CD14-positive monocyte (primary cell): ENCODE results near the gene LHPP. TPM values are rescaled to one million over a fixed set of nuclear protein-coding genes. Genes with fewer than 3 reads are reported as not detected.

Experiments
- DNase-seq, 3 donors: peaks; one replicate each; pipeline ENCODE4 v3.0.0-alpha.2; 2011 to 2022
- H2AFZ ChIP-seq: 2 replicates; pipeline ENCODE4 v1.6.0; 2012; ENCODE audit warnings: mild to moderate bottlenecking, low read depth, low read length, inconsistent platforms; ENCODE audit not compliant: insufficient read depth, poor library complexity, severe bottlenecking
- H3K27ac ChIP-seq, 2 donors: 1 replicate in 1 of 2; 2 replicates in 1 of 2; pipeline ENCODE4 v1.5.1; 2012 to 2013; ENCODE audit warnings: low read length in 2 of 2, control low read depth in 1 of 2, inconsistent platforms in 1 of 2, low read depth in 1 of 2, mild to moderate bottlenecking in 1 of 2
- H3K27me3 ChIP-seq, 2 donors: one replicate each; pipeline versions ENCODE4 v1.6.0 to v1.6.1; 2011 to 2013; ENCODE audit warnings: low read length in 2 of 2; ENCODE audit not compliant: control insufficient read depth in 2 of 2, insufficient read depth in 2 of 2
- H3K36me3 ChIP-seq, 2 donors: replicated peaks in 1 of 2; 1 replicate in 1 of 2; 2 replicates in 1 of 2; pipeline versions ENCODE4 v1.5.1 to v1.6.1; 2012 to 2013; ENCODE audit warnings: low read length in 2 of 2, control low read depth in 1 of 2, inconsistent platforms in 1 of 2, mild to moderate bottlenecking in 1 of 2; ENCODE audit not compliant: insufficient read depth in 2 of 2, control insufficient read depth in 1 of 2
- H3K4me1 ChIP-seq, 2 donors: 1 replicate in 1 of 2; 2 replicates in 1 of 2; pipeline versions ENCODE4 v1.5.1 to v1.6.1; 2012 to 2013; ENCODE audit warnings: low read length in 2 of 2, control low read depth in 1 of 2, inconsistent platforms in 1 of 2, mild to moderate bottlenecking in 1 of 2, moderate library complexity in 1 of 2; ENCODE audit not compliant: insufficient read depth in 2 of 2, control insufficient read depth in 1 of 2
- H3K4me2 ChIP-seq: replicated peaks from 2 replicates; pipeline ENCODE3; 2012; ENCODE audit warnings: low read length, moderate library complexity, mild to moderate bottlenecking; ENCODE audit not compliant: poor library complexity, severe bottlenecking; ENCODE audit errors: extremely low read depth
- H3K4me3 ChIP-seq, 3 experiments: fragments of 200-600 bp in 1 of 3; sonication (generic) in 1 of 3; replicated peaks in 1 of 3; 1 replicate in 2 of 3; 2 replicates in 1 of 3; pipeline ENCODE4 v1.5.1; 2011 to 2013; ENCODE audit warnings: low read length in 3 of 3, mild to moderate bottlenecking in 3 of 3, control low read depth in 2 of 3, low read depth in 2 of 3, inconsistent platforms in 1 of 3, moderate library complexity in 1 of 3
- H3K79me2 ChIP-seq: 2 replicates; pipeline ENCODE4 v1.6.0; 2012; ENCODE audit warnings: mild to moderate bottlenecking, control low read depth, inconsistent platforms, low read length, moderate library complexity; ENCODE audit not compliant: insufficient read depth
- H3K9ac ChIP-seq: 2 replicates; pipeline ENCODE4 v1.6.0; 2017; ENCODE audit warnings: low read length, mild to moderate bottlenecking; ENCODE audit not compliant: insufficient read depth, poor library complexity, severe bottlenecking
- H3K9me3 ChIP-seq, 2 donors: replicated peaks in 1 of 2; 1 replicate in 1 of 2; 2 replicates in 1 of 2; pipeline versions ENCODE4 v1.5.1 to v1.6.1; 2012 to 2013; ENCODE audit warnings: low read length in 2 of 2, control low read depth in 1 of 2; ENCODE audit not compliant: control insufficient read depth in 1 of 2, insufficient read depth in 1 of 2
- H4K20me1 ChIP-seq: 2 replicates; pipeline ENCODE4 v1.6.0; 2012; ENCODE audit warnings: mild to moderate bottlenecking, low read length, control low read depth, moderate library complexity; ENCODE audit not compliant: insufficient read depth
- H3K27ac Mint-ChIP-seq, 7 donors: one replicate each; pipeline ENCODE4 v1.8.0; 2020; ENCODE audit warnings: mild to moderate bottlenecking in 7 of 7, mixed read lengths in 7 of 7, moderate library complexity in 6 of 7, inconsistent platforms in 2 of 7
- H3K27me3 Mint-ChIP-seq, 3 donors: one replicate each; pipeline ENCODE4 v1.8.0; 2021 to 2022; ENCODE audit warnings: low read depth in 3 of 3, mild to moderate bottlenecking in 3 of 3, mixed read lengths in 3 of 3, moderate library complexity in 3 of 3, inconsistent platforms in 1 of 3
- H3K36me3 Mint-ChIP-seq, 2 donors: one replicate each; pipeline ENCODE4 v1.8.0; 2020; ENCODE audit warnings: mixed read lengths in 2 of 2, inconsistent platforms in 1 of 2, mild to moderate bottlenecking in 1 of 2
- H3K4me1 Mint-ChIP-seq: one replicate; pipeline ENCODE4 v1.8.0; 2020; ENCODE audit warnings: mild to moderate bottlenecking, mixed read lengths
- H3K4me3 Mint-ChIP-seq, 2 donors: one replicate each; pipeline ENCODE4 v1.8.0; 2020; ENCODE audit warnings: mild to moderate bottlenecking in 2 of 2, mixed read lengths in 2 of 2, moderate library complexity in 1 of 2
- H3K9me3 Mint-ChIP-seq, 7 donors: one replicate each; pipeline ENCODE4 v1.8.0; 2020 to 2022; ENCODE audit warnings: mixed read lengths in 7 of 7, mild to moderate bottlenecking in 6 of 7, moderate library complexity in 6 of 7, inconsistent platforms in 2 of 7
- CTCF ChIP-seq: fragments of 200-600 bp; IDR thresholded peaks from one replicate; pipeline ENCODE4 v1.8.0; 2022; ENCODE audit warnings: antibody characterized with exemption, mild to moderate bottlenecking
- WGBS: methylation state at CpG from one replicate; pipeline ENCODE4 v1.1.5; 2013; ENCODE audit warnings: missing lambda C conversion rate; ENCODE audit not compliant: insufficient coverage; 5-methylcytosine and 5-hydroxymethylcytosine counted together
- intact Hi-C, 2 donors: fragments of 100-400 bp; cut with micrococcal nuclease; formaldehyde crosslinking; loops; one replicate each; pipeline versions ENCODE4 v1.15.0 to v1.15.1; 2023
- polyA plus RNA-seq, 3 donors: library from polyadenylated mRNA; depleted of rRNA in 1 of 3; unstranded in 2 of 3; stranded (reverse) in 1 of 3; fragments of 300-500 nt in 2 of 3; fragments of >200 nt in 1 of 3; fragmentation: Illumina TruSeq in 2 of 3; gene quantifications; 1 replicate in 2 of 3; 2 replicates in 1 of 3; pipeline ENCODE4 v1.2.3, GENCODE V29; 2012 to 2021

LHPP gene
- polyA plus RNA-seq, 3 donors, result 15.2 to 20.6 (median 19.5) TPM

GRCh38 chr10:124500757-124501156, 39.1 kb downstream of the LHPP start:
- Histone ChIP-seq H3K36me3 (no peaks in the 10 kb centered on the region), H3K79me2 (no peaks in the 10 kb centered on the region), H2AFZ (no peak overlapping the region), H3K9me3 (no peaks in the 10 kb centered on the region), H3K27me3 (no peaks in the 10 kb centered on the region), H3K9ac (no peak overlapping the region), H3K4me1 (no peaks in the 10 kb centered on the region), H4K20me1 (no peaks in the 10 kb centered on the region), H3K4me2 (no peak overlapping the region), H3K27ac (no peak overlapping the region), H3K4me3 (no peak overlapping the region)
- 20% methylated on average over 1 of the region's 3 CpGs for WGBS
- Mint-ChIP-seq H3K36me3 (peaks cover 17 to 35% of the 10 kb centered on the region in 2 donors), H3K9me3 (peaks cover 5 to 8% (median 7%) of the 10 kb centered on the region in 7 donors), H3K4me1 (peaks cover 2% of the 10 kb centered on the region), H3K27ac (no peak overlapping the region), H3K4me3 (no peak overlapping the region), H3K27me3 (peaks cover 0 to 1% (median 0%) of the 10 kb centered on the region in 3 donors)
- intact Hi-C loops, result no loop called here
- DNase-seq, result no peak
- TF ChIP-seq CTCF, result no peak

- no peak for TF ChIP-seq CTCF
- no peak for DNase-seq
- Histone ChIP-seq H3K9ac (no peak overlapping the region), H4K20me1 (no peaks in the 10 kb centered on the region), H2AFZ (no peak overlapping the region), H3K27ac (no peak overlapping the region), H3K36me3 (no peaks in the 10 kb centered on the region), H3K79me2 (no peaks in the 10 kb centered on the region), H3K4me1 (no peaks in the 10 kb centered on the region), H3K4me2 (no peak overlapping the region), H3K4me3 (no peak overlapping the region), H3K9me3 (no peaks in the 10 kb centered on the region), H3K27me3 (no peaks in the 10 kb centered on the region)
- WGBS, result 89% methylated on average over 10 of the region's 11 CpGs
- H3K27me3 Mint-ChIP-seq, result peaks cover 0 to 3% (median 0%) of the 10 kb centered on the region in 3 donors
- H3K9me3 Mint-ChIP-seq, result peaks cover 5 to 8% (median 7%) of the 10 kb centered on the region in 7 donors
- peak overlapping the region in 2 of 7 donors; percentile 43 to 51 for H3K27ac Mint-ChIP-seq
- peaks cover 15 to 33% of the 10 kb centered on the region in 2 donors for H3K36me3 Mint-ChIP-seq
- H3K4me1 Mint-ChIP-seq, result peaks cover 2% of the 10 kb centered on the region
- intact Hi-C loops, result no loop called here
- no peak overlapping the region for H3K4me3 Mint-ChIP-seq
Measured at GRCh38 chr10:124504711-124505110, 43.1 kb downstream of the LHPP start.
